Ishikawa (cell line): ENCODE measurements around the gene CD151.

Source experiments
- CREB1 ChIP-seq: IDR thresholded peaks from 2 replicates; pipeline ENCODE4 v1.6.1; 2012; ENCODE audit warnings: low read depth
- EGR1 ChIP-seq: IDR thresholded peaks from 2 replicates; pipeline ENCODE4 v1.6.1; 2012
- EP300 ChIP-seq: IDR thresholded peaks from 2 replicates; pipeline ENCODE4 v1.6.1; 2012; ENCODE audit warnings: borderline replicate concordance
- FOXM1 ChIP-seq: IDR thresholded peaks from 2 replicates; pipeline ENCODE4 v1.6.1; 2012; ENCODE audit warnings: low read depth, borderline replicate concordance
- NFIC ChIP-seq: IDR thresholded peaks from 2 replicates; pipeline ENCODE4 v1.6.1; 2012
- RAD21 ChIP-seq: IDR thresholded peaks from 2 replicates; pipeline ENCODE4 v1.6.1; 2012; ENCODE audit warnings: low read depth
- TAF1 ChIP-seq: IDR thresholded peaks from 2 replicates; pipeline ENCODE4 v1.6.1; 2012; ENCODE audit warnings: low read depth, mild to moderate bottlenecking
- TEAD4 ChIP-seq: IDR thresholded peaks from 2 replicates; pipeline ENCODE4 v1.6.1; 2012
- YY1 ChIP-seq: IDR thresholded peaks from 2 replicates; pipeline ENCODE4 v1.6.1; 2012; ENCODE audit warnings: low read depth
- ZBTB7A ChIP-seq: IDR thresholded peaks from 2 replicates; pipeline ENCODE4 v1.6.1; 2012; ENCODE audit warnings: low read depth
- TF ChIP-seq, protein P1 (sequence below): IDR thresholded peaks from 2 replicates; pipeline ENCODE4 v1.6.1; 2012; ENCODE audit warnings: low read depth, mild to moderate bottlenecking
- TF ChIP-seq, protein P2 (sequence below): IDR thresholded peaks from 2 replicates; pipeline ENCODE4 v1.6.1; 2012

DNA sequence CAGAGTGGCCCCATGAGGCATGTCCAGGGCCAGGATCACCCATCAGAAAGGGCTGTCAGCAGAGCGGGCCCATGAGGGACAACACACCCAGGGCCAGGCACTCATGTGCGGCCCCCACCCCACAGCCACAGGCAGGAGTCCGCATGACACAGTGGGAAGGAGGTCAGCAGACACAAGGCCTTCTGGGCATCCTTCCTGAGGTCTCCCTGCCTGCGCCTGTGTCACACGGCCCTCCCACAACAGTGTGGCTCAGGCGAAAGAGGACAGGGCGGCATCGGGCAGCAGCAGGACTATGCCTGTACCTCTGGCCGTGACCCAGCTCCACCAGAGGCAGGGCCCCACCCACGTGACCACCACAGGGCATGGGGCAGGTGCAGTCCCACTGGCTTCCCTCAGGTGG, 50.8 kb downstream of the CD151 start:
- TF ChIP-seq FOXM1 (no peak), ZBTB7A (no peak), YY1 (no peak), CREB1 (no peak), TAF1 (no peak), EGR1 (no peak), RAD21 (no peak), NFIC (no peak), TEAD4 (no peak), EP300 (no peak)
- TF ChIP-seq, protein P1, sequence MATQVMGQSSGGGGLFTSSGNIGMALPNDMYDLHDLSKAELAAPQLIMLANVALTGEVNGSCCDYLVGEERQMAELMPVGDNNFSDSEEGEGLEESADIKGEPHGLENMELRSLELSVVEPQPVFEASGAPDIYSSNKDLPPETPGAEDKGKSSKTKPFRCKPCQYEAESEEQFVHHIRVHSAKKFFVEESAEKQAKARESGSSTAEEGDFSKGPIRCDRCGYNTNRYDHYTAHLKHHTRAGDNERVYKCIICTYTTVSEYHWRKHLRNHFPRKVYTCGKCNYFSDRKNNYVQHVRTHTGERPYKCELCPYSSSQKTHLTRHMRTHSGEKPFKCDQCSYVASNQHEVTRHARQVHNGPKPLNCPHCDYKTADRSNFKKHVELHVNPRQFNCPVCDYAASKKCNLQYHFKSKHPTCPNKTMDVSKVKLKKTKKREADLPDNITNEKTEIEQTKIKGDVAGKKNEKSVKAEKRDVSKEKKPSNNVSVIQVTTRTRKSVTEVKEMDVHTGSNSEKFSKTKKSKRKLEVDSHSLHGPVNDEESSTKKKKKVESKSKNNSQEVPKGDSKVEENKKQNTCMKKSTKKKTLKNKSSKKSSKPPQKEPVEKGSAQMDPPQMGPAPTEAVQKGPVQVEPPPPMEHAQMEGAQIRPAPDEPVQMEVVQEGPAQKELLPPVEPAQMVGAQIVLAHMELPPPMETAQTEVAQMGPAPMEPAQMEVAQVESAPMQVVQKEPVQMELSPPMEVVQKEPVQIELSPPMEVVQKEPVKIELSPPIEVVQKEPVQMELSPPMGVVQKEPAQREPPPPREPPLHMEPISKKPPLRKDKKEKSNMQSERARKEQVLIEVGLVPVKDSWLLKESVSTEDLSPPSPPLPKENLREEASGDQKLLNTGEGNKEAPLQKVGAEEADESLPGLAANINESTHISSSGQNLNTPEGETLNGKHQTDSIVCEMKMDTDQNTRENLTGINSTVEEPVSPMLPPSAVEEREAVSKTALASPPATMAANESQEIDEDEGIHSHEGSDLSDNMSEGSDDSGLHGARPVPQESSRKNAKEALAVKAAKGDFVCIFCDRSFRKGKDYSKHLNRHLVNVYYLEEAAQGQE = no peak
- TF ChIP-seq, protein P2, sequence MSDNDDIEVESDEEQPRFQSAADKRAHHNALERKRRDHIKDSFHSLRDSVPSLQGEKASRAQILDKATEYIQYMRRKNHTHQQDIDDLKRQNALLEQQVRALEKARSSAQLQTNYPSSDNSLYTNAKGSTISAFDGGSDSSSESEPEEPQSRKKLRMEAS = no peak
